ENCODE data around the gene CNNM3.

CNNM3 gene

GRCh38 chr2:96838345-96839292 is 22.6 kb downstream of the CNNM3 start:
- no peak overlapping the region for H3K4me3 ChIP-seq (ENCODE audit: low read depth, low read length)

DNA sequence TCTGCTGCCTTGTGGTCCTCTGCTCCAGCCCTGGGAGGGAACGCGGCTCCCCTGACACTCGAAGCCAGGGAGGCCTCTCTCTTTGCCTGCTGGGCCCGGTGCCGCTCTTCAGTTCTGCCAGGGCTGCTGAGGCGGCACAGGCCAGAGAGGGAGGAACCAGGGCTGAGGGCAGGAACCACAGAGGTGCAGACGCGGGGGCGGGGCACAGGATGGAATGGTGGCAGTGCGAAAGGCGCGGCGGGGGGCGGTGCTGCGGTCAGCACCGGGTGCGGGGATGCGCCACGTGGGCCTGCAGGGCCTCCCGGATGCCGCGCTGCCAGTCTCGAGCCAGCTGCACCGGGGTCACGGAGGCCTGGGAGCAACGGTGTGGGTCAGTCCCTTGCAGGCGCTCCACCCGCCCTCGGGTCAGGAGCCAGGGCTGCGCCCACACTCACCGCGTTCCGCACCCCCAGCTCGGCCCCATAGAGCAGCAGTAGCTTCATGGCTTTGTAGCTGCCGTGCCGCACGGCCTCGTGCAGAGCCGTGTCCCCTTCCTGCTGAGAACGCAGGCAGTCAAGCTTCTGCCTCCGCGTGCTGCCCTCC is 23.3 kb downstream of the CNNM3 start:
- no peak overlapping the region for H3K4me3 ChIP-seq (ENCODE audit: low read depth, low read length)

GRCh38 chr2:96839875-96840850 is 24.1 kb downstream of the CNNM3 start:
- no peak overlapping the region for H3K4me3 ChIP-seq (ENCODE audit: low read depth, low read length)

DNA sequence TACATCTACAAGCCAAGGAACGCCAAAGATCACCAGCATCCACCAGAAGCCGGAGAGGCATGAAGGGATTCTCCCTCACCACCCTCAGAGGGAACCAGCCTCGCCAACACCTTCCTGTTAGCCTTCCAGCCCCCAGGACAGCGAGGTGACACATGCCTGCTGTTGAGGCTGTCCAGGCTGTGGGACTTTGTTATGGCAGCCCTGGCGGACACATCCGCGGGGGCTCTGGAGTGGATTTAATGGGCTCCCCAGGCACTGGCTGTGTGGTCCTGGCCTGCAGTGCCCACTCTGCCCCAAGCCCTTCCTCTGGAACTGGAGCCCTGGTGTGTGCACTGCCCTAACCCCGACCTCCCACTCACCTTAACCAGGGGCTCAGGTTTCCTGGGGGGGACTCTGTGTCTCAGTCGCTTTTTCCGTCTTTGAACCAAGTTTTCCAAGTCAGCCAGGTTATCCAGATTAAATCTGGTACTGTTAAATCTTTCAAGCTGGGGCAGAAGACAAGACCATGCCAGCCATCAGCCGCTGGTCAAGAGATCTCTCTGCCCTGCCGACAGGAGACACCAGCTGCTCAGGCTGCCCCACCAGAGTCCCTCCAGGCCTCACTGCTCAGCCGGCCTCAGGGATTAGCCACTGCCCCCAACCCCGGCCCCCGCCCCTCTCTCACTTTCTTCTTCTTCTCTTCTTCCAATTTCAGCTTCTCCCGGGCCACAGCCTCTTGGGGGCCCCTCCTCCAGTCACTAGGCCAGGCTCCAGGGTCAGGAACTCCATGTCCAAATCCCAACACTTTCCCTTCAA is 25.8 kb downstream of the CNNM3 start:
- H3K4me3 ChIP-seq (ENCODE audit: low read depth, low read length): no peak overlapping the region

DNA sequence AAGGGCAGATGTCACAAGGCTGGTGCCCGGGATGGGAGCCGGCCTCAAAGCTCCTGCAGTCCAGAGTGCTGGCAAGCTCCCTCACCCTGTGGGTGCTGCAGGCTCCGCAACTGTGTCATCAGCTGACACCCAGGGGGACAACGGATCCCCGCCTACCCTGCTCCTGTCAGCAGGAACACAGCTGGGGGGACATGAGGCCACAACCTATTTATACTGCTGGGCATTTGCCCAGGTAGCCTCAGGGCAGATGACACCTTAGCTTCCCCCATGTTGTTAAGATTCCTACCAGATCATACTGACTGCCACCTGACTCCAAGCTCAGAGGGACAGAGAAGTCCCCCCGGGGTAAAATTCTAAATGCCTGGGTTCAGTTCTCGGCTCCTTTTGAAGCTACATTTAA is 26.5 kb downstream of the CNNM3 start:
- H3K4me3 ChIP-seq (ENCODE audit: low read depth, low read length): no peak overlapping the region

GRCh38 chr2:96843538-96844268 is 27.6 kb downstream of the CNNM3 start, which contains the start of gene ANKRD23:
ANKRD23 (minus strand) TSS chr2:96844021; CDS start chr2:96843992, 29 bp downstream.
- H3K4me3 ChIP-seq (ENCODE audit: low read depth, low read length): no peak within 1 kb of the TSS

DNA sequence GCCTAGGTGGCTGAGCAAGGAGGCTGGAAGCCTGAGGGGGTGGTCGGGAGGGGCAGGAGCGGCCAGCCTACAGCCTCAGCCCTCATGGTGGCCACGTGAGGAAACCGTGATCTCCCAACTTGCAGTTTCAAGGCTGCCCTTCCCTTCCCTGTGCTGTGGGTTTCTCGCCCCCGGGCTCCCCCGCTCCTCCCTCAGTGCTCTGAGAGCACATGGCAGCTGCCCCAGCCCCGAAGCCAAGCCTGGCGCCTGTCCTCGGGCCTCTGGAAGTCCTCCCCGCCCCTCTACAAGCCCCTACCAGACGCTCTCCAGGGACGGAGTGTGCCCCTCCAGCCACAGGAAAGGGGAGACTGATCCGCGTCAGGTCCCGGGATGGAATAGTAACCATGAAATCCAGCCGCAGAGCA is 28.3 kb downstream of the CNNM3 start:
- H3K4me3 ChIP-seq (ENCODE audit: low read depth, low read length): no peak overlapping the region

DNA sequence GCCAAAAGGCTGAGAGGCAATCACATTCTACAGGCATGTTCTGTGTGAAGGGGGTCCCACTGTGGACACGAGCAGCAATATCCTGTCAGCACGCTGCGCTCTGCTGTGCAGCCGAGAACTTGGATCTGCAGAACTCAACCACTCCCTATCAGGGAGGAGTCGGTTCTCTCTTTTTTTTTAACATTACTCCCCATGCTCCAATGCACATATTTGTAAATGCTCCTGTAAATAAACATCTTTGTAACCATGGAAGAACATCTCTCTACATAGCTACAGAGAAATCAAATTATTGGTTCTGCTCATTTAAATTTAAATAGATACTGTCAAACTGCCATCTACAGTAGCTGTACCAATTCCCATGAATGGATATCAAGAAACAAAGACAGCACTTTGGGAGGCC is 30.8 kb downstream of the CNNM3 start:
- H3K4me3 ChIP-seq (ENCODE audit: low read depth, low read length): no peak overlapping the region

DNA sequence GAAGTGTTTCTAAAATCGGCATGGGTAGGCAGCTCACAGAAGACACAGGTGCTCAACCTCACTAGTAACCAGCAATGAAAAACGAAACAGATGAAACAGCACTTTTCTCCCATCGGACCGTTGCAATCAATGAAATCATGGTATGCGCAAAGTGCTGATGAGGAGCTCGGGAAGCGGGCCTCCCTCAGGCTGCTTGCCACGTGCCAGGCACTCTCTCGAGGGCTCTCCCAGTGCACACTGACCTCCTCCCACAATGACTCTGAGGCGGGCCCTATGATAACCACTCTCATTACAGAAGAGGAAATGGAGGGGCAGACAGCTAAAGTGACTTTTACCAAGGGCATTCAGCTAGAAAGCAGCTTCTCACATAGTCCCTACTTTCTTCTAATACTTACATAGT is 31.5 kb downstream of the CNNM3 start:
- H3K4me3 ChIP-seq (ENCODE audit: low read depth, low read length): no peak overlapping the region

DNA sequence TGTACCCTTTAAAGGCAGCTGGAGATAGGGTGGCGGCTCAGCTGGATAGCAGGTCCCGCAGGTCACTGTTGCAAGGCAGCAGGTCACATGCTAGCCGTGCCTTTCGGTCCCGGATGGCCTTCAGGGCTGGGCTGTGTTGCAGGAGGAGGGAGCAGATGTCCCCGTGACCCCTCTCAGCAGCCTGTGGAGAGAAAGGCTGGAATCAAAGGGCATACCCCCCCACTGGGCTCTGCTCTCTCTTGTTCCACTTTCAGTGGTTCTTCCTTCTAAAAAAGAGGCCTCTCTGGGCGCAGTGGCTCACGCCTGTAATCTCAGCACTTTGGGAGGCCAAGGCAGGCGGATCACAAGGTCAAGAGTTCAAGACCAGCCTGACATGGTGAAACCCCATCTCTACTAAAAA is 32.2 kb downstream of the CNNM3 start:
- no peak overlapping the region for H3K4me3 ChIP-seq (ENCODE audit: low read depth, low read length)

DNA sequence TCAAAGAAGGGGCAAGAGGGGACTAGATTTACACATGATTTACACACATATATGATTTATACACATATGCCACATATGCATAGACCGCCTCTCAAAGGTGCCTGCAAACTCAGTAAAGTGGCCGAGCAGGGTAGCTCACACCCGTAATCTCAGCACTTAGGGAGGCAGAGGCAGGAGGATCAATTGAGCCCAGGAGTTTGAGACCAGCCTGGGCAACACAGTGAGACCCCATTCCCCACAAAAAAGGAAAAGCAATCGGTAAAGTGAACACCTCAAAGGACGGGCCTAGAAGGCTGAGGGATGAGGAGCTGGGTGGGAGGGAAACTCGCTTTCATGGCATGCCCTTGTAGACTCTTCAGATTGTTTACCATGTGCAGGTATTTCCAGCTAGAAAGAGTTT is 36.6 kb downstream of the CNNM3 start:
- H3K4me3 ChIP-seq (ENCODE audit: low read depth, low read length): no peak overlapping the region

DNA sequence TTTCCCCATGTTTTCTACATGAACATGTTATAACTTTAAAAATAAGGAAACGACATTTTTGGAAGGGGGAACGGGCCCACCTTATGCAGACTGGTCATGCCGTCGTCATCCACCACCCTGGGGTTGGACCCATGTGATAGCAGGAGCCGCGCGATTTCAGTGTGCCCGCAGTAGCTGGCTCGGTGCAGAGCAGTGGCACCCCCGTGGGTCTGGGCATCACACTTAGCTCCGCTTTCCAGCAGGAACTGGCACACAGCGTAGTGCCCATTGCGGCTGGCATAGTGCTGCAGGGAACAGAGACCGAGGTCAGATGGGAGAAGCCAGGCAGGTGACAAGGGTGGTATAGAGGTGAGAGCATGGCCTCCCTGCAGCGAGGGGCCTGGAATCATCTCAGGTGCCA is 37.3 kb downstream of the CNNM3 start:
- H3K4me3 ChIP-seq (ENCODE audit: low read depth, low read length): no peak overlapping the region

DNA sequence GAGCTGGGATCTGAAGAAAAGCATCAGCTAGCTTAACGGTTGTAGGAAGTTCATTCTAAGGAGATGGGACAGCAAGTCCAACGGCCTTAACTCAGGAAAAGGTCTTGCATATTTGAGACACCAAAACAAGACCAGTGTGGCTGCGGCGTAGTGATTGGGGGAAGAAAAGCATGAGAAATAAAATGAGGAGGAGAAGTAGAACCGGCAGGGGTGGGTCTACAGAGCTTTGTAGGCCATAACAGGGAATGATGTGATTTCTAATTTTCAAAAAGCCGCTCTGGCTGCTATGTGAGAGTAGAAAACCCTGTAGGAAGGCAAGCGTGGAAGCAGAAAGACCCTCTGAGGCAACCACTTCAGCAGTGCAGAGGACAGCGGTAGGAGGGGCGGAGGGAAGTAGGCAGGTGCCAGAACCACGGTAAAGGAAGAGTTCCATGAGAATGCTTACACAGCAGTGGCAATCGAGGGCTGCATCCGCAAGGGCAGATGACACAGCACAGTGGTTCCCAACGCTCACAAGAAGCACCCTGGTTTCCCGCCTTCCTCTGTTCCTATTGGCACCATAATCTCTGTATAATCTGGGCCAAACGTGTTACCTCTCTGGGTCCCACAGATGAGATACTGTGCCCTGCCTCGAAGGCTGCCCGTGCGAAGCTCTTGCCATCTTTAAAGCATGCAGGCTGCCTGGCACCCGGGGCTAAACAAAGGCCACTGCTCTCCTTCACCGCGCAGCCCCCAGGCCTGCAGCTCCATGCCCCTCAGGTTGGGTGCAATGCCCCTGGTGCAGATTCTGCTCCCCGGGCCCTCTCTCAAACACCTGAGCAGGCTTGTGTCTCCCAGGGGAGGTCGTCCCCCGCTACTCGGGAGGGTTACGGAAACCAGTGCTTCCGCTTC is 41.0 kb downstream of the CNNM3 start:
- peak overlapping the region; percentile 42 for H3K4me3 ChIP-seq (ENCODE audit: low read depth, low read length)

DNA sequence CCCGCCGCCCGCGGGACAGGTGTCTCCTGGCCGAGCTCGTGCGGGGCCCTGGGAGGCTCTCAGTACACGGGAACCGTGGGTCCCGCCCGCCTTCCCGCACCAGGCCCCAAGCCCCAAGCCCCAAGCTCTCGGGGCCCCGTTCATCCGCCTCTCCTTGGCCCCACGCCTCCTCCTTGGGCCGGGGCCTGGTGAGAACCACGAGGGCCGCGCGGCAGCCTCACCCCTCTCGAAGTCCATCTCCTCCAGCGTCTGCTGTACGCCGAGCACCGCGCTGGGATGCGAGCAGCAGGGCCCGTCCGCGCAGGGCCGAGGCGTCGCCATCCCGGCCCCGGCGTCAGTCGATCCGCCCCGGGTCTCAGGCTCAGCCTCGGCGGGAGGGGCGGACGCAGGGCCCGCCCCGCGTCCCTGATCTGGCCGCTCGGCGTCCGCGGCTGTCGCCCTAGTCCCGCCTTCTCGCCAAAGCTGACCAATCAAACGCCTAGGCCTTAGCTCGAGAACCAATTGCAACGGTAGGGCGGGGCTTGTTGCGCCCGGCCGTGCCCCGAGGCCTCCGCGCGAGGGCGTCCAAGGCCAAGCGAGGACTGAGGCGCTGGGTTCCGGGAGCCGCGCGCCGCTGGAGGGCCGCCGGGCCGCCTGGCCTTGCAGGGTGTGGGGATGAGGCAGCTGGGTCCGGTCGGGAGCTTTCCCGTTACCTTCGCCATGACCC is 41.8 kb downstream of the CNNM3 start, which contains the start of gene ANKRD39:
Gene ANKRD39, minus strand, starts transcription at position 350 of the 706 bp plus-strand sequence. Its CDS starts 29 bp downstream, at position 321.
- H3K4me3 ChIP-seq (ENCODE audit: low read depth, low read length): peak within 1 kb of the TSS; percentile 42

GRCh38 chr2:96859099-96859649 is 43.1 kb downstream of the CNNM3 start:
- H3K4me3 ChIP-seq (ENCODE audit: low read depth, low read length): no peak overlapping the region

GRCh38 chr2:96859681-96860064 is 43.6 kb downstream of the CNNM3 start:
- no peak overlapping the region for H3K4me3 ChIP-seq (ENCODE audit: low read depth, low read length)
